PFSK-1 (cell line): ENCODE data around the gene ENPEP.

Source experiments
- POLR2AphosphoS5 ChIP-seq: IDR thresholded peaks from 2 replicates; pipeline ENCODE4 v1.6.1; 2012; ENCODE audit warnings: low read depth, mild to moderate bottlenecking, control low read depth, low read length, moderate library complexity
- REST ChIP-seq, 2 experiments: IDR thresholded peaks; 2 replicates each; pipeline versions ENCODE4 v1.6.1 to v1.8.0; 2011 to 2012; ENCODE audit warnings: low read depth in 2 of 2, low read length in 2 of 2, control low read depth in 1 of 2, inconsistent platforms in 1 of 2, mild to moderate bottlenecking in 1 of 2, moderate library complexity in 1 of 2; ENCODE audit not compliant: insufficient read depth in 1 of 2
- SIN3A ChIP-seq: IDR thresholded peaks from 2 replicates; pipeline ENCODE4 v1.6.1; 2012; ENCODE audit warnings: mild to moderate bottlenecking, low read length, moderate library complexity, borderline replicate concordance; ENCODE audit not compliant: insufficient read depth
- TAF1 ChIP-seq: IDR thresholded peaks from 2 replicates; pipeline ENCODE4 v1.6.1; 2012; ENCODE audit warnings: low read length, control low read depth, borderline replicate concordance; ENCODE audit not compliant: insufficient read depth

GRCh38 chr4:110499126-110499525 lies 23.2 kb downstream of the ENPEP start:
- TF ChIP-seq POLR2AphosphoS5, result no peak
- TF ChIP-seq TAF1, result no peak
- TF ChIP-seq REST (IDR thresholded peaks at IDR 0.05; ENCODE audit: insufficient read depth in 1 of 2, low read depth in 2 of 2, low read length in 2 of 2), result no peak
- TF ChIP-seq SIN3A, result no peak
